Measurements from ENCODE around the gene ERBB3. TPM values are rescaled to one million over a fixed set of nuclear protein-coding genes. Genes with fewer than 3 reads are reported as not detected.

The ERBB3 gene
- total RNA-seq, 6 experiments from 2014 or later, result 39.1 to 139 (median 66.9) TPM

GRCh38 chr12:56078931-56079722 is 838 bp upstream of the ERBB3 start:
- peak; percentile 92 to 93 (median 93) for DNase-seq
- peaks cover 0 to 31% (median 7%) of the 10 kb centered on the region in 4 donors for H3K4me1 ChIP-seq
- peak; percentile 73 to 79 (median 76) for TF ChIP-seq CTCF (IDR thresholded peaks at IDR 0.05)
- TF ChIP-seq POLR2A (IDR thresholded peaks at IDR 0.05), result peak; percentile 77
- no peaks in the 10 kb centered on the region for H3K27me3 ChIP-seq
- ATAC-seq, result peak; percentile 56 to 71 (median 64)
- H3K36me3 ChIP-seq, result peaks cover 0 to 9% (median 4%) of the 10 kb centered on the region in 4 donors
- H3K9me3 ChIP-seq, result no peaks in the 10 kb centered on the region
- WGBS (ENCODE audit: insufficient coverage, low coverage, low lambda C conversion rate, missing lambda C conversion rate), result 5% methylated on average over 22 of the region's 50 CpGs
- peak overlapping the region; percentile 91 to 99 (median 93) for H3K27ac ChIP-seq
- H3K4me3 ChIP-seq, result peak overlapping the region; percentile 82 to 92 (median 90)
- intact Hi-C loops (cut with DNase I), result no loop called here

GRCh38 chr12:56080556-56081138 is 682 bp downstream of the ERBB3 start:
- 5% methylated on average over 10 of the region's 20 CpGs for WGBS (ENCODE audit: insufficient coverage, low coverage, low lambda C conversion rate, missing lambda C conversion rate)
- Histone ChIP-seq H3K4me1 (peaks cover 0 to 45% (median 14%) of the 10 kb centered on the region in 4 donors), H3K9me3 (no peaks in the 10 kb centered on the region), H3K4me3 (peak overlapping the region; percentile 82 to 92 (median 90)), H3K36me3 (peaks cover 0 to 24% (median 13%) of the 10 kb centered on the region in 4 donors), H3K27ac (peak overlapping the region; percentile 91 to 99 (median 93)), H3K27me3 (no peaks in the 10 kb centered on the region)
- TF ChIP-seq CTCF (IDR thresholded peaks at IDR 0.05) (peak in 3 of 4 donors; percentile 9 to 35 (median 26)), POLR2A (IDR thresholded peaks at IDR 0.05) (peak; percentile 69)
- intact Hi-C loops (cut with DNase I), result no loop called here
- DNase-seq, result peak; percentile 81 to 94 (median 92)
- ATAC-seq, result peak; percentile 59 to 76 (median 66)

GRCh38 chr12:56081393-56082347 is 1.7 kb downstream of the ERBB3 start:
- Histone ChIP-seq H3K9me3 (no peaks in the 10 kb centered on the region), H3K27me3 (no peaks in the 10 kb centered on the region), H3K4me3 (peak overlapping the region; percentile 82 to 92 (median 90)), H3K27ac (peak overlapping the region; percentile 91 to 99 (median 93)), H3K4me1 (peaks cover 0 to 53% (median 17%) of the 10 kb centered on the region in 4 donors), H3K36me3 (peaks cover 0 to 35% (median 17%) of the 10 kb centered on the region in 4 donors)
- peak; percentile 51 to 70 (median 59) for ATAC-seq
- intact Hi-C loops (cut with DNase I), result no loop called here
- WGBS (ENCODE audit: insufficient coverage, low coverage, low lambda C conversion rate, missing lambda C conversion rate), result 6% methylated on average over 4 of the region's 6 CpGs
- peak; percentile 68 to 94 (median 83) for DNase-seq
- no peak for TF ChIP-seq CTCF (IDR thresholded peaks at IDR 0.05)
- peak; percentile 85 for TF ChIP-seq POLR2A (IDR thresholded peaks at IDR 0.05)

GRCh38 chr12:56082382-56082781 is 2.4 kb downstream of the ERBB3 start:
- ATAC-seq (no peak), DNase-seq (no peak)
- H3K36me3 ChIP-seq, result peaks cover 0 to 40% (median 19%) of the 10 kb centered on the region in 4 donors
- intact Hi-C loops (cut with DNase I), result no loop called here
- WGBS (ENCODE audit: insufficient coverage, low coverage, low lambda C conversion rate, missing lambda C conversion rate), result 10% methylated on average over 1 of the region's 2 CpGs
- peak overlapping the region; percentile 82 to 92 (median 90) for H3K4me3 ChIP-seq
- TF ChIP-seq CTCF (IDR thresholded peaks at IDR 0.05) (no peak), POLR2A (IDR thresholded peaks at IDR 0.05) (no peak)
- H3K9me3 ChIP-seq, result no peaks in the 10 kb centered on the region
- H3K27me3 ChIP-seq, result no peaks in the 10 kb centered on the region
- peaks cover 0 to 59% (median 21%) of the 10 kb centered on the region in 4 donors for H3K4me1 ChIP-seq
- peak overlapping the region; percentile 91 to 99 (median 93) for H3K27ac ChIP-seq

Measured in right lobe of liver (tissue), 6 donors.